Uterus (tissue), 2 donors: ENCODE measurements around the gene EZH2.

Experiments
- CTCF ChIP-seq, 4 experiments: fragments of 200-600 bp in 2 of 4; fragments of 450-650 bp in 2 of 4; sonication (generic) in 2 of 4; IDR thresholded peaks; one replicate each; pipeline ENCODE4 v1.5.1; 2016 to 2019; ENCODE audit warnings: antibody characterized with exemption in 4 of 4, mild to moderate bottlenecking in 2 of 4, moderate library complexity in 1 of 4
- POLR2A ChIP-seq, 2 donors: fragments of 450-650 bp; IDR thresholded peaks; one replicate each; pipeline ENCODE4 v1.6.1; 2016; ENCODE audit warnings: antibody characterized with exemption in 2 of 2, mild to moderate bottlenecking in 1 of 2, moderate library complexity in 1 of 2

GRCh38 chr7:148803094-148803493, 81.0 kb downstream of the EZH2 start:
- TF ChIP-seq CTCF (IDR thresholded peaks at IDR 0.05), result no peak
- TF ChIP-seq POLR2A (IDR thresholded peaks at IDR 0.05), result no peak
